Measurements from ENCODE around the gene WDR70.
A peak's percentile ranks its signal among the peaks of the same experiment; 100 is the strongest.

WDR70 gene

GRCh38 chr5:37725185-37725584 lies 346.1 kb downstream of the WDR70 start:
- no peak for TF ChIP-seq CTCF (IDR thresholded peaks at IDR 0.05; ENCODE audit: control insufficient read depth, extremely low read depth, insufficient read depth)
- no peak for DNase-seq (ENCODE audit: low read depth)
- no peak overlapping the region for H3K4me3 ChIP-seq (ENCODE audit: low read depth, low read length)

- TF ChIP-seq CTCF (IDR thresholded peaks at IDR 0.05; ENCODE audit: control insufficient read depth, extremely low read depth, insufficient read depth): no peak
- no peak overlapping the region for H3K4me3 ChIP-seq (ENCODE audit: low read depth, low read length)
- DNase-seq (ENCODE audit: low read depth): no peak
These were observed 348.1 kb downstream of the WDR70 start for GRCh38 chr5:37727238-37727637.

- no peak overlapping the region for H3K4me3 ChIP-seq (ENCODE audit: low read depth, low read length)
- DNase-seq (ENCODE audit: low read depth): peak; percentile 93
- TF ChIP-seq CTCF (IDR thresholded peaks at IDR 0.05; ENCODE audit: control insufficient read depth, extremely low read depth, insufficient read depth): no peak
These were observed 351.9 kb downstream of the WDR70 start for GRCh38 chr5:37730896-37731455.

GRCh38 chr5:37734114-37734513 lies 355.0 kb downstream of the WDR70 start:
- DNase-seq (ENCODE audit: low read depth): no peak
- TF ChIP-seq CTCF (IDR thresholded peaks at IDR 0.05; ENCODE audit: control insufficient read depth, extremely low read depth, insufficient read depth): no peak
- no peak overlapping the region for H3K4me3 ChIP-seq (ENCODE audit: low read depth, low read length)

GRCh38 chr5:37735649-37736347 lies 356.7 kb downstream of the WDR70 start:
- H3K4me3 ChIP-seq (ENCODE audit: low read depth, low read length): no peak overlapping the region
- TF ChIP-seq CTCF (IDR thresholded peaks at IDR 0.05; ENCODE audit: control insufficient read depth, extremely low read depth, insufficient read depth): no peak
- no peak for DNase-seq (ENCODE audit: low read depth)

- DNase-seq (ENCODE audit: low read depth): no peak
- H3K4me3 ChIP-seq (ENCODE audit: low read depth, low read length): no peak overlapping the region
- no peak for TF ChIP-seq CTCF (IDR thresholded peaks at IDR 0.05; ENCODE audit: control insufficient read depth, extremely low read depth, insufficient read depth)
These were observed 357.3 kb downstream of the WDR70 start for GRCh38 chr5:37736397-37736796.
